Suppressor macrophage (primary cell): ENCODE measurements around the gene ZNF771.

Experiments used
- DNase-seq, 4 experiments: peaks; one replicate each; pipeline ENCODE4 v3.0.0-alpha.2; 2020 to 2022
- total RNA-seq, 17 experiments: gene quantifications; one replicate each; lab custom pipeline; 2026; ENCODE audit warnings: mixed read lengths in 6 of 17, inconsistent platforms in 3 of 17; lab: John Stamatoyannopoulos, UW

Gene ZNF771
- total RNA-seq, result 0.28 to 5.1 (median 1.5) reads per million in 17 experiments

DNA sequence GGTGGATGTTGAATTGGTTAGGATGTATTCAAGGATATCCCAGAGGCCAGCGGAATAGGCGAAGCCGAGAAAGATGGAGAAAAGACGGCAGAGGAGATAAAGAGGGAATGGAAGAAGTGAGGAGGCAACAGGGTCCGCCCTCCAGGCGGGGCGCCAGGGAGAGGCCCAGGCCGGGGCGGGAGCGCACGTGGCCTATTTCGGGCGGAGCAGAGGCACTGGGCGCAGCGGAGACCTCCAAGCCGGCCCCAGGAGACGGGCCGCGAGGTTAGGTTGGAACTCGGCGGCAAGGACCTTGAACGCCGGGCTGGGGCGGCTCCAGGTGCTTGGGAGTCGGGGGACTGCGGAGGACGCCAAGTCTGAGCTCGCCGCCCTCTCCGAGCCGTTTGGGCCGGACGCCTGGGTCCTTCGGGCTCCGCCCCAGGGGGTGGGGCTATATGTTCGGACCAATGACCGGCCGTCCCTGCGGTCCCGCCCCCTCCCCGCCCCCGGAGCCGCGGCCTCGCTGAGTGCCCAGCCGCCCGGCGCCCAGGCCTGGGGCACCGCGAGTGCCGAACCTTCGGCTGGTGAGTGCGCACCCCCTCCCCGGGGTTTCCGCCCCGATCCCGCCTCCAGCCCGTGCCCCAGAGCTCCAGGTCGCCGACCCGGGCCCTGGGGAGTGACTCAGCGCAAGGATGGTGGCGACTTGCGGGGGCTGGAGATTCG lies at the start of gene ZNF771:
TSS of gene ZNF771 (plus strand) at position 505 of the 702 bp plus-strand sequence. CDS start 448 bp downstream, outside the sequence.
- peak; percentile 84 to 95 (median 90) for DNase-seq

DNA sequence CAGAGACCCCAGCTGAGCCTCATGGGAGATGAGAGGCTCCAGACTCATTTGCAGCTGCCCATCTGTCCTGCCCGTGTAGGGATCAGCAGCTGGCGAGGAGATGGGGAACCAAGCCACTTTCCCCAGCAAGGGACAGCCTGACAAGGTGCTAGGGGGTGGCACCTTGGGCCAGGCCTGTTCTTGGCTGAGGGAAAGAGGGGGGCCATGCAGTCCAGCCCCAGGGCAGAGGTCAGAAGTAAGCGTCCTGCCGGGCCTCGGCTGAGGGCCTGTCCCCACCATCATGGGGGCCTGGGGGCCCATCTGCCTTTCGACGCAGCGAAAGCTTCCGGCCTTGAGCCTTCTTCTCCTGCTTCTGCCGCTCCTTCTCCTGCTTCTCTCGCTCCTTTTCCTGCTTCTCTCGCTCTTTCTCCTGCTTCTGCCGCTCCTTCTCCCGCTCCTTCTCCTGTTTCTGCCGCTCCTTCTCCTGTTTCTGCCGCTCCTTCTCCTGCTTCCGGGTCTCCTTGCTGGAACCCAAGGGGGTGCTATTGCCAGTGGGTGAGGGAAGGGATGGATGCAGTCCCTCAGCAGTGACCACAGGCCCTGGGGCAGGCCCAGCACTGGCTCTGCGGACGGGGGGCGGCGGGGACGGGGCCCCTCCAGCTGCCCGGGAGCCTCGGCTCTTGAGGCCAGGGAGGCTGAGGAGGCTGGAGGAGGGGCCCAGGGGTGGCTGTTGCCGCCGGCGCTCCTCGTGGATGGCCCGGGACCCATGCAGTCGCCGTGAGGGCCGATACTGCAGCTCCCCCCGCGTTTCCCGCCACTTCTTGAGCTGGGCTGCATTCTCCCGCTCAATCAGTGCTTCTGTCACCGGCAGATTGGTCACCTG lies 49.5 kb upstream of the ZNF771 start:
- no peak for DNase-seq

DNA sequence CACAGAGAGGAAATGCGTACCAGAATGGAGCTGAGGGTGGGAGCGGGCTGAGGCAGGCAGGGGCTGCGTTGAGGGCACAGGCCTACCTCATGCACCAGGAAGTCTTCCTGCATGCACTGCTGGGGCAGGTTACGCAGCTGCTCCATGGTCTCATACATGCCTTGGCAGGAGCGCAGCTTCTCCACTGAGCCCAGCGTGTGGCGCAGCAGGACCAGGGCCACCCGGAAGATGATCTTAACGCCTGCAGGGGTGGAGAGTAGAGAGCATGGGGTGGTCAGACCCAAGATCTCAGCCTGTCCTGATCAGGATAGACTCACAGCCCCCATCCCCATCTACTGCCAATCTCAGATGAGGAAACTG lies 48.8 kb upstream of the ZNF771 start:
- DNase-seq, result no peak

DNA sequence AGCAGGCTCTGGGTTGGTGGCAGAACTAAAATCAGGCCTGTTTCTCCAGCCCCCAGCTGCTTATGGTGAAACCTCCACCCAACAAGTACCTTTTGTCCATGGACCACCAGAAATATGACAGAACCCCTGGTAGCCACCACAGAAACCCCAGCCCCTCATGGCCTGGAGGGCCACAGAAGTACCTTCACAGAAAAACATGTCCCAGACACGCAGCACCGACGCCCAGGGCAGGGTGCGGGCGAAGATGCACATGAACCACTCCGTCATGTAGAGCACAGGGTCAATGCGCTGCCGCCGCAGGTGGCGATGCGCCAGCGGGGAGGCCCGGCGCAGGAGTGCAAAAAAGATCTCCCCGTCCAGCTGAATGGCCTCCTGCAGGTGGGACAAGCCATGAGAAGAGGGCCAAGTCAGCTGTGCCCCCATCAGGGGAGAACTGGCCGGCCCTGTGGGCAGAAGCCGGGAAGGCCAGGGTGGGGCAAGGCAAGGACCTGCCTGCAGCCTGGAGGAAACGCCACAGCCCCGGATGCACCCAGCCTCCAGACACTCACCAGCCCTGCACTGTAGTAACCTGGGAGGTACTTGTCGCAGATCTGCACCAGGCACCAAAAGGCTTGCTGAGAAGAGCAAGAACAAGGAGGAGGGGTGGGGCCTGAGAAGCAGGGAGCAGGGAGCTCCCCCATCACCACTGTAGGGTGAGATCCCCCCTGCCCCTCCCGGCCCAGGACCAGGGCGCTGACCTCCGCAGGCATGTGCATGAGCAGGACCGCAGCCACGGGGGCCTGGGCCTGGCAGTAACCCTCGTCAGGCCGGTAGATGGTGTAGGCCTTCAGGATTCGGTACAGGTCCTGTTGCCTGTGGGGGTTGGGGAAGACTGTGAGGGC lies 48.2 kb upstream of the ZNF771 start:
- no peak for DNase-seq

DNA sequence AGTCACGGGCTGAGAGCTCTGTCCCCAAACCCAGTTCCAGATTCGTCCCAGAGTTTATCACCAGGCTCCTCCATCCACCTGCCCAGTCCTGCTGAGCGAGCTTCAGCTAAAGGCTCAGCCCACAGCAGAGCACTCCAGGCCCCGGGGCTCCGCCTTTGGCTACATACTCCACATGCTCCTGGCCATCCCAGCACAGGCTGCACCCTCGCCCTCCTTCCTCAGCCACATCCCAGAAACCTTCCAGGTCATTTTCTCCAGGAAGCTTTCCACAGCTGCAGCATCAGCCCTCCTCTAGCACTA lies 47.6 kb upstream of the ZNF771 start:
- DNase-seq, result no peak

DNA sequence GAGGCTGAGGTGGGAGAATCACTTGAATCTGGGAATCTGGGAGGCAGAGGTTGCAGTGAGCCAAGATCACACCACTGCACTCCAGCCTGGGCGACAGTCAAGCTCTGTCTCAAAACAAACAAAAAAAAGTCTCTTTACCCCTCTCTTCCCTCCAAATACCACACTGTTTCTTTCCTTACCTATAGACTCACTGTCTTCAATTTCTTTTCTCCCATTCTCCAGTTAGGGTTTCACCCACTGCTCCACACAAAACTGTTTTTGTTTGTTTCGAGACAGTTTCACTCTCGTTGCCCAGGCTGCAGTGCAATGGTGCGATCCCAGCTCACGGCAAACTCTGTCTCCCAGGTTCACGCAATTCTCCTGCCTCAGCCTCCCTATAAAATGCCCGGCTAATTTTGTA lies 46.2 kb upstream of the ZNF771 start:
- no peak for DNase-seq

DNA sequence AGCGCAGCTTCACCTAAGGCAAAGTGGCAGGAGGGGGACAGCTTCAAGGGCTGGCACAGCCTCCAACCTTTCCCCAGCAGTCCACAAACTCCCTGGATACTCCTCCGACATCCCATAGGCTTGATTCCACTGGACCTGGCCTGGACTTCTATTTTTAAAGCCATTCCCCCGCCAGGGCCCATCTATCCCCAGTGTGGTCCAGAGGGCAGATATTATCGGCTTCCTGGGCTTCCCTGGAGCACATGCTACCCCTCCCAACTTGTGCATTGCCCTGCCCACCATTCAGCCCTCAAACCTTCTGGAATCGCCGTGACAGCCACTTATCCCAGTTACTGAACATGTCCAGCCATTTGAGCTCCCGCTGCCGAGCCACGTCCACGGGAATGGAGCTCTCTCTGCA lies 42.2 kb upstream of the ZNF771 start:
- no peak for DNase-seq

DNA sequence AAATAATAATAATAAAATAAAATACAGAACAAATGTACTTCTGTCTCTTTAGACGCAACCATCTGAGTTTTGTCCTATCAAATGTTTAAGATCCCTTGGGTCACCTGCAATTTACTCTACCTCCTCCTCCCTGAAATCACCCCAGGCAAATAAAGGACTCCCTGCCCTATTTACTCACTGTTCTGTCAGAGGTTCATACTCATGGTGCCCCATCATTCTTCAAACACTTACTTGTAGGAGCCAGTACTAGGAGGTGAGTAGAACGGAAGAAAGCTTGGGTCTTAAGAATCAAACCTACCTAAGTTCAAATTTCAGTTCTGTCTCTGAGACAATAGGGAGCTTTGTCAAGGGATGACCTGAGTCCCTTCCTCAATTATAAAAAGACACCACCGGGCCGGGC lies 40.9 kb upstream of the ZNF771 start:
- DNase-seq, result no peak

DNA sequence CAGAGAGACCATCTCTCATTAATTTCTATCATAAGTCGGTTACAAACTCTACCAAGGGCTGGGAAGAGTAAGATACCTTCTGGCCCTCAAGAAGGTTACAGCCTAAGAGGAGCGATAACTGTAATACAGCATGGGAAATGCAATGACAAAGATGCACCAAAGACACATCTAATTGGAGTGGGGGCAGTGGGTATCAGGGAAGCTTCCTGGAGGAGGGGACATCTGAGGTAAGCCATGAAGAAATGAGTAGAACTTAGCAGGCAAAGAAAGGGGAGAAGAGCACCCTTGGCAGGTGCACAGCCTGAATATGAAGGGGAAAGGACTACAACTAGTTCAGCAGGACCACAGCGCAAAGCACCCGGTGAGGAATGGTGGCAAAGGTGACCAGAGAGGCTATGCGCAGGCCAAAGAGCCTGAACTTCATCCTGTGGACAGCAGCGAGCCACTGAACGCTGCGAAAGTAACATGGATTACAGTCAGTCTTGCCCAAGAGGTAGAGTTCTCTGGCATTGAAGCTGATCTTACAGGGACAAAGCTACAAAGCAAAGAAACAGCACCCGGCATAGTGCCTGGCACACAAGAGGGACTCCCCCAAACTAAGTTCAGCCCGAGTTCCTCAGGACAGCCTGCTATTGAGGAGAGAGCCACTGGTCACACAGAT lies 39.9 kb upstream of the ZNF771 start:
- DNase-seq, result no peak

DNA sequence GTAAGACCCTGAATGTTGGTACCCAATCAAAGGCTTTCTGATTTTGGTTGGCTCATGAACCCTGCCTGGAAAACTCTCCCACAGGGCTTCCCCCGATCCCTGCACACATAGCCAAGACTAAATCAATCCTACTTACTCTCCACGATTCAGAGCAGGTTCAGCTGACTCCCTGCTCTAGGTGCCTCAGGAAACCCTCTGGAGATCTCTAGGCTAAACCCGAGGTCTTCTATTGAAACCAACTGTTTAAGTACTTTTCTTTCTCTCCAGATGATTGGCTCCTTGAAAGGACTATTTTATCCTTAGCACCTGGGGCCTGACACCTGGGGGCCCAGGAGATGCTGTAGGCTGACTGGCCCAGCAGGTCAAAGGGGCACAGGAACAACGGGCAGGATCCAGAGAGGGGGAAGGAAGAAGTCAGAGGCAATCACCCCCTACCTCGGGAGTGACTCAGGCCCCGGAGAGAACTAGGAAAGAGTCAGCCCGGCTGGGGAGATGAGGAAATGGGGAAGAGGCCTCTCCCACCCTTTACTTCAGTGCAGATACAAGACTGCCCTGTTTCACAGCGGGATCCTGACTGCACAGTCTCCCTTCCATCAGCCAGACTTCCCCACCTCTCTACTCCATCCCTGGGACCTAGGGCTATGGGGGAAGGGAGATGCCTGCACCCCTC lies 39.1 kb upstream of the ZNF771 start:
- DNase-seq, result peak; percentile 75 to 88 (median 84)

DNA sequence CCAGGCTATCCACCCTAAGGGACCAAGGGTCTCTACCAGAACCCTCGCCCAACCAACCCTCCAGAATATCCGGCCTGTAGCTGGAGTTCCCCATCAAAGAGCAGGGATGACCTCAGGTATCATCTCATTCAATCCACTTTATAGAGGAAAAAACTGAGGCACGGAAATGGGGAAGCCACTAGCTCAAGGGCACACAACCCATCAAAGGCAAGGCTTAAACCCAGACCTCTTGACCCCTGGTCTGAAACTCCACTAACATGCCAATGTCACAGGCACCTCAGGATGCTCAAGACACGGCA lies 38.7 kb upstream of the ZNF771 start:
- DNase-seq, result peak in 1 of 4 experiments; percentile 9

DNA sequence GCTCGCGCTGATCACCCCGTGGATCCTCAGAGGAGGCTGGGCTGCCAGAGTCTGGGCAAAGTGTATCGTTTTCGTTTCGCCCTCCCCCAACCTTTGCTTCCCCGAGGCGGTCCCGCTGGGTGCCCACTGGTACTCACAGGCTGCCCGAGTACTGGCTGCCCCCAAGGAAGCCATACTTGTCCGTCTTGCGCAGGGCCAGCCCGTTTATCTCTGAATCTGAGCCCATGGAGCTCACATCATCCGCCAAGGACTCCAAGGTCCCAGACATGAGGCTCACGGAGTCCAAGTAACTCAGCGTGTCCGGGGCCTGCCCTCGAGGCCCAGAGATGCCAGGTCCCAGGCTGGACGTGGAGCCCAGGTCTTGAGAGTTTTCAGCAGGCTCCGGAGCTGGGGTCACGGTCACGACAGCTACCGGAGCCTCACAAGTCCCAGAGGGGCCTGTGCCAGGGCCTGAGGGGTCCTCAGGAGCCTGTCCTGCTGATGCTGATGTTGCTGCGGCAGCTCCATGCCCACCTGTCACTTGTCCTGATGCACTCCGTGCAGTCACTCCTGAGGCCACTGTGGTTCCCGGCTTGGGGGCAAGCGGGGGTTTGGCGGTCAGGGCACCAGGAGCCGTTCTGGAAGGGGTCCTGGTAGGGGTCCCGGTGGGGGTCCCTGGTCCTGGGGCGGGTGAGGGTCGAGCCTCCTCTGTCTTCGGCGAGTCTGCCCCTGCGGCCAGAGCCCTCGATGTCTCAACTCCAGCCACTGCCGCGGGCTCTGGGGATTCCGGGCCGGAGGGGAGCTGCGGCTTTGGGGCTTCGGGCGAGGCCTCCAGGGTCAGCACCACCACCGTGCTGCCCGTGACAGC lies 38.1 kb upstream of the ZNF771 start:
- peak in 1 of 4 experiments; percentile 25 for DNase-seq

DNA sequence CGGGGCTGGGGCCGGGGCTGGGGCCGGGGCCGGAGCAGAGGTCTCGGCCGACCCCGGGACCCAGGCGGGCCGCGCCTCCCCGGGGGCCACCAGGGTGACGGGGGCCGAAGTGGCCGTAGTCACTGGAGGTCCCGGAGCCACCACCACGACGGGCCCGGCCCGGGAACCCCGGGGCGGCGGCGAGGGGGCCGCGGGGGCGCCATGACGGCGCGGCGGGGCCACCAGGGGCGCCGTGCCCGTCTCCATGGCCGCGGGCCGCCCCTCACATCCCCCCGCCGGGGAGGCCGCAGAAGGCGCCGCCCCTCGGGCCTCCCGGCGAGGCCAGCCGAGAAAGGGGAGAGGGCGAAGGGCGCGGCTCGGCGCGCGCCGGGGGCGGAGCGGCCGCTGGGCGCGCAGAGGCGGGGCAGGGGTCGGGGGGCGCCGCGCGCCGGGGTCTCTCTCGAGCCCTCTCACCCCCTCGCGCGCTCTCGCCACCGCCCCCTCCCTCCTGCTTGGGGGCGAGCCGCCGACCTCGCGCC lies 37.4 kb upstream of the ZNF771 start:
- DNase-seq, result no peak

DNA sequence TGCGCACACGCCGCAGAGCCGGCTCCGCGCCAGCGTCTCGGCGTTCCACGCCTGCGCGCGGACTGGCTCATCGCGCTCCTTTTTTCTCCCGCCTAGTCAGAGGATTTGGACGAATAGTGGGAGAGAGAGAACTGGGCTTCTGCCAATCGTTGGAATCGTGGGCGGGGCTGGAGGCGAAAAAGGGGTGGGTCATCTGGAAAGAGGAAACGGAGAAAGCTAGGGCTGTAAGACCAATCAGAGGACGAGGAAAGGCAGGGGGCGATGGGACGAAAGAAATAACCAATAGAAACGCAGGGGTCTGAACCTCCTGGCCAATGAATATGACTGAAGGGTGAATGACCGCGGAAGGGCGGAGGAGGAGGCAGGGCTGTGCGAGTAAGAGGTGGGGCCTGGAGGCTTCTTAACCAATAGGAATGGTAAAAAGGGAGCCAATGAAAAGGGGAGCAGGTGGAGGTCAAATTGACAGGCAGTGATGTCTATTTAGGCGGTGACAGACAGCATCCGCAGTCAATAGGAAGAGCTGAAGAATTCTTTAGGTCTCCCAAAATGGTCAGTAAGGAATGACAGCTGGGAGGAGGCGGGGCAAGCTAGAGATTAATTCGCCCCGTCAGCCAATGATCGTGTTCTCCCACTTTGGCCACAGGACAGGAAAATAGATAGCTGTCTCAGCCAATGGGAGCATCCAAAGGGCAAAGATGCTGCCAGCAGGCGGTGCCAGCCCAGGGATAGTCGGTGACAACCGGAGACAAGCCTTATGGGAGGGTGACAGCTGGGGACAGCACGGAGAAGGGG lies 36.8 kb upstream of the ZNF771 start, which contains the start of gene TBC1D10B:
TSS of gene TBC1D10B (minus strand) at position 39 of the 792 bp plus-strand sequence. CDS start 311 bp downstream, outside the sequence.
- DNase-seq, result peak; percentile 98 to 100 (median 100)

DNA sequence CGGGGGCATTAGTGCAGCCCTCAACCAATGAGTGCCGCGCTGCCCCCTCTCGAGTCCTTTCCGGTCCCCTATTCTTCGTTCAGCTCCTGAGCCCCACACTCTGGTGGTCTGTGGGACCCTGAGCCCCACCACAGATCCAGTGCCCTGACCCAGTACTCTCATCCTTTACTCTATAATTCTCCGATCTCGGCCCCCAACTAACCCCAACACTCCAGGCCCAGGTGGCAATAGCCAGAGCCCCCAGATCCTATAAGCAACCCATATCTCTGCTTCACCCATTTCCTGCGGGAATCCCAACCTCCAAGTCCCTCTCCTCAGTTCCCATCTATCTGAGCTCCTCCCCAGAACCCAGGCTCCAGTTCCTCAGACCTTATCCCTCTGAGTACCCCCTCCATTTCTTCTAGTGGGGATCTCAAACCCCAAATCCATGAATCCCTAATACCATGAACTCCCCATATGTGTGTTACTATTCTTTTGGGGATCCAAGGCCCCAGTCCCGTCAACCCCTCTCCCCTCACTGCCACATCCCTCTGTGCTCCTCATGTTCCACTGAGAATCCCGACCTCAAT lies 36.1 kb upstream of the ZNF771 start:
- DNase-seq, result no peak

DNA sequence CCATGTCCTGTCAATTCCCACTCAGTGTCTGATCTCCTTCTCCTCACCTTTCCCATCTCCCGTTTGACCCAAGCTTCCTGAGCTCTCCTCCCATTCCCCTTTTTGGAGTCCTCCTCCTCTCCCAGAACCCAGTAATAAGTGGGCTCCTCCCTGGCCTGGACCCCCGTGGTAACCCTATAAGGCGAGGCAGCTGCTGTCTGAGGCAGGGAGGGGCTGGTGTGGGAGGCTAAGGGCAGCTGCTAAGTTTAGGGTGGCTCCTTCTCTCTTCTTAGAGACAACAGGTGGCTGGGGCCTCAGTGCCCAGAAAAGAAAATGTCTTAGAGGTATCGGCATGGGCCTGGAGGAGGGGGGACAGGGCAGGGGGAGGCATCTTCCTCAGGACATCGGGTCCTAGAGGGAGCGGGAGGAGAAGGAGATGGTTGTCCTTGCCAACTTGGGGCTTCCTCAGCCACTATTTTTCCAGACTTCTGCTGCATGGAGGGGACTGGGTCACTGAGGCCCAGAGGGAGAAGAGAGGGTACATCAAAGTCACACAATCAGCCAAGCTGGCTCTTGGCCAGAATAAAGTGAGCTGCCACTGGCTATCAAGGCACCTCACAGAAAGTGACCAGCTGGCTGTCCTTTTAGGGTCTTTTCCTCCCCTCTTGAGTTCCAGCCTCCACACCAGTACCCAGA lies 35.2 kb upstream of the ZNF771 start:
- no peak for DNase-seq

DNA sequence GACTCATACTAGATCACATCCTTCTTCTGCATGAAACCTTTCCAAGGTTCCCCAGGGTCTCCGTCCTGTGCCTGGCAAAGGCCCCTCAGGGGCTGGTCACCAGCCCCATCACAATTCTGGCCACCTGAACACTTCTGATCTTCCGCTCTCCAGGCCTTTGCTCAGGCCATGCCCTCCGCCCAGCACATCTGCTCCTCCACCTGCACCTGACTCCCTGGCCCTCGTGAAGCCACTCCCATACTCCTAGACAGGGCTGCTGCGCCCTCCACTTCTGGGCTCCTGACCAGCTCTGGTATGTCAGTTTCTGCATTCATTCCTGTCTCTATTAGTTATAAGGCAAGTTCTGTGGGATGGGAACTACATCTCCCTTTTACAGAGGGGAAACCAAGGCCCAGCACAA lies 34.7 kb upstream of the ZNF771 start:
- no peak for DNase-seq

DNA sequence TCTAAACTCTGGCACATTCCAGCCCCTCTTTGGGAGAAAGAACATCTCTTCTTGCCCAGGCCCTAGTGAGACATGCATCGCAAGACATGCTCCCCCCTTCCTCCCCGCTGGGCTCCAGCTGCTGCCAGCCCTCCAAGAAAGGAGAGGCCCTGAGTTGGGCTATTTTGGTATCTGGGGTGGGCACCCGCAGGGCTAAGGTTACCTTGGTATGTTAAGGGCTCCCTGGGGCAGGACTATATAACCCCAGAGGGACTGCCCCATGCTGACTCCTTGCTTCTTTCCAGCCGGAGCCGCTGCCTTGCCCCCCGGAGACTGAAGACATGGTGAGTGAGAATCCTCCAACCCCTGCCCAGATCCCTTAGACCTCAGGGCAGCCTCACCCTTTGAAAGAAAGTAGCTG lies 32.9 kb upstream of the ZNF771 start, which contains the start of gene MYL11:
TSS of gene MYL11 (plus strand) at position 265 of the 400 bp plus-strand sequence. CDS start at position 321, 56 bp downstream.
- DNase-seq, result no peak

DNA sequence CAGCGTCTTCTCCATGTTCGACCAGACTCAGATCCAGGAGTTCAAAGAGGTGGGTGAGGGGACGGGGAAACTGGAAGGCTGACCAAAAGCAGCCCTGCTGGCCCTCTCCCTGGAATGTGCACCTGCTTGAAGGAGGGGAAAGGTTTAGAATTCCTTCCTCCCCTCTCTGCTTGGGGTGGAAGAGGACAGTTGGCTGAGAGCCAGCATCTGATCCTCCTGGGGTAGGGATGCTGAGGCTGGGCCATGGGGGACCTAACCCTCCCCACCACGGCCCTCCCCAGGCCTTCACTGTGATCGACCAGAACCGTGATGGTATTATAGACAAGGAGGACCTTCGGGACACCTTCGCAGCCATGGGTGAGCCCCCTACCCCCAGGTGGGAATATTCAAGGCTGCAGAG lies 31.5 kb upstream of the ZNF771 start:
- no peak for DNase-seq
